NCI-H146 (cell line): ENCODE measurements around the gene PGAM2.
"Not testable (repeated sequence)": the region's sequence is repeated elsewhere in the genome, so short reads cannot be mapped to it uniquely, and the experiment has no call there.

Experiments
- DNase-seq: peaks from one replicate; lab custom pipeline; 2025; lab: John Stamatoyannopoulos, UW

PGAM2 gene

DNA sequence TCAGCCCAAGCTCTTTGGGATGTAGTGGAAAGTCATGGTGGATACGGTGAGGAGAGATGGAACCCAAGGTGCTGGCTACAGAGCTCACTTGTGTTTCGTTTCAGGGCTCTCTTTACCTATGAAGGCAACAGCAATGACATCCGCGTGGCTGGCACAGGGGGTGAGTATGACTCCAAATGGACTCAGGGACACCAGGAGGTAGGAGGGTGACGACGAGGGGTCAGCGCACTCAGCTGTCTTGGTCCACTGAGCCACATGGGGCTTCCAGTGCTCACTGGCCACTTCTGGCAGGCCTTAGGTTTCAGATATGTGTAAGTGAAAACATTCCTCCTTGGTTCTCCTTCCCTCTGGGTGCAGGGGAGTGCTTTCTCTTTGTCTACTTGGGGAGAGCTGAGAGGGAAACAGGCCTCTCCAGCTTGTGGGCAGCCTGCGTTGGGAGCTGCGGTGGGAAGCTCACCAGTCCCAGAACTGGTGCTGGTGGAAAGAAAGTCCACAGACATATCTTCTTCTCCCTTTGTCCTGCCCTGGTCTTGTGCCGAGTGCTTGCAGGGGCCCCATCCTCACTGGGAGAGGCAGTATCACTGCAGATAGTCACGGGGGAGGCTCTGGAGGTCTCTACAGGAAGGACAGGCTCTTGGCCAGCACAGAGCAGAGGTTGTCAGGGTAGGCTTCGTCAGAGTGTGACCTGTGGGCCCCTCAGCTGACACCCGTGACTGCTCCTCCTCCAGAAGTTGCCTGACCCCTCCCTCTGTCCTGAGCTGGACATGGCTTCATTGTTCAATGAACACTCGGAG is 15.0 kb downstream of the PGAM2 start:
- no peak for DNase-seq

DNA sequence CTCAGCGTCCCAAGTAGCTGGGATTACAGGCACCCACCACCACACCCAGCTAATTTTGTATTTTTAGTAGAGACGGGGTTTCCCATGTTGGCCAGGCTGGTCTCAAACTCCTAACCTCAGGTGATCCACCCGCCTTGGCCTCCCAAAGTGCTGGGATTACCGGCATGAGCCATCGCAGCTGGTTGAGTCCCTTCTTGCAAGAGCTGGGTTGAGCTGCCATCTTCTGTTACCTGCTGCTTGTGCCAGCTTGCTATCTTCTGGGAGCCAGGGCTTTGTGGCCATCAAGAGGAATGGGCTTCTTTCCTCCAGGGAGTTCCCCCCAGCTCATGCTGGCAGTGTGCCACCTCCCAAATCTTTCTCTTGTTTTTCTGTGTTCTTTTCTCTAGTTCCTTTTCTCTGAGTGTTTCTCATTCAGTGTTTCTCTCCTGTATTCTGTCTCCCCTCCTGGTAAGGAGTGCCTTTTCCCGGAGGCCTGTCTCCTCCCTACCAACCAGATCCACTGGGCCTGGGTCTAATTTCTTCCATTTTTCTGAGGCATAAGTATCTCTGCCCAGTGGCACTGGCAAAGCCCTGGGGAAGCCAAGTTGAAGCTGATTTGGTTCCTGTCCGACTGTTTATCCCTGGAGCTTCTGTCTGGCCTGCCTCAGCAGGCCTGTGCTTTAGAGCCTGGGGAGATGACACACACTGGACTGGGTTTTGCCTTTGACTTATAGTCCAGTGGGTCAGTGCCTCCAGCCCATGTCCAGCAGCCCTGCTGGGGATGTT is 17.2 kb downstream of the PGAM2 start:
- no peak for DNase-seq

DNA sequence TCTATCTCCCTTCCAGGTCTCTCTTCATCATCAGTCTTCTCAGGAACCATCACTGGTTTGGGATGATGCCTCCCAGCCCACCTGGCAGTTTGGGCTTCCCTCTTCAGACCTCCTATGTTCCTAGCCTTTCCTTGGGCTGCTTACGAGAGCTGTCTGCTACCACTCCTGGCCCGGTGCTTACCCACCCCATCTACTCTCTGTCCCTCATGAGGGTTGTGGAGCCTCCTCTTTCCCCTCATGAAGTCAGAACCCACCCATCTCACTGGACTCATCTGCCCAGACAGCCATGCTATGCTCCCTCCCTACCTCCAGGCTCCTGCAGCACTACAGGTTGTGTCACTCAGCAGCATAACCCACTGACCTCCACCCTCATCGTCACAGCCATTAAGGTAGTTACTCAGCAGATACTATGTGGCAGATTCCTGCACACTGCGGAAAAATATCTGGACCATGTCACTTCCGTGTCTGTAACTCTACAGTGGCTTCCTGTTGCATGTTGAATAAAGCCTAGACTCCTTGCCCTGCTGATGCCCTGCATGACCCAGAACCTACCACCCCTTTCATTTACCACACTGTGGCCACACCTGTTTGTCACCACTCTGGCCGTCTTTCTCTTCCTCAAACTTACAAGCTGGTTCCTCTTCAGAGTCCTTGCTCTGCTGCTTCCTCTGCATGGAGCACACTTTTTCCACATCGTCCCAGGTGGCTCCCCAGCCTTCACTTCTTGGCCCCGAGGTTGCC is 18.9 kb downstream of the PGAM2 start:
- no peak for DNase-seq

DNA sequence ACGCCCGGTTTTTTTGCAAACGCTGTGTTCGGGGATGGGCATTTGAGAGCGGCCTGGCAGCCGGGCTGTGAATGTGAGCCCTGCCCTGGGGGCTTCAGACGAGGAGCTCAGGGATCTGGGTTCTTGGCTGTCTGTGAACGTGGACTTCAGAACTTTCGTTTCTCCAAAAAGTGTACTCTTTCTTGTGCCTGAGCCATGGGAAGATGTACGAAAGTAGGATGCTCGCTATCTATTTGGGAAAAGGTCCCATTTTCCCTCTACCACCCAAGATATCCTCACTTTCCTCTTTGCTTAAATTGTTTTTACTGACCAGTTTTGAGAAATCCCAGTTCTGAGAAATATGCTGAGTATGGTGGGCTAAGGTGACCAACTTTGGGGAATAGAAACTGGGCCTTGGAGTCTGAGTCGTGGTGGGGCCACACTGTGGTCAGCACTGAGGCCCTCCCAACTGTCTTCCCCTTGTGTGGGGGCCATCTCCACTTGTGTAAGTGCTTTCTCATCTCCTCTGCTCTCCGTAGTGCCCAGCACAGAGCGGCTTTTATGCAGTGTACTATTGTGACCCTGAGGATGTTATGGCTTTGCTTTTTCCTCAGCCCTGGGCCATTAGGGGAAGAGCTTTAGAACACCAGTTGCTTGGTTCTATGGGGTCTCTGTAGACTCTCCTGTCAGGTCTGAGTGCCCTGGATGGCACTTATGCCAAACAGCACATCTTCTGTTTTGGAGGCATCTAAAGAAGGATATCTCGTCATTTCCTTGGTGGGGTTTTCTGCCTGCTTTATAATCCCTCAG is 19.9 kb downstream of the PGAM2 start:
- DNase-seq: no peak

DNA sequence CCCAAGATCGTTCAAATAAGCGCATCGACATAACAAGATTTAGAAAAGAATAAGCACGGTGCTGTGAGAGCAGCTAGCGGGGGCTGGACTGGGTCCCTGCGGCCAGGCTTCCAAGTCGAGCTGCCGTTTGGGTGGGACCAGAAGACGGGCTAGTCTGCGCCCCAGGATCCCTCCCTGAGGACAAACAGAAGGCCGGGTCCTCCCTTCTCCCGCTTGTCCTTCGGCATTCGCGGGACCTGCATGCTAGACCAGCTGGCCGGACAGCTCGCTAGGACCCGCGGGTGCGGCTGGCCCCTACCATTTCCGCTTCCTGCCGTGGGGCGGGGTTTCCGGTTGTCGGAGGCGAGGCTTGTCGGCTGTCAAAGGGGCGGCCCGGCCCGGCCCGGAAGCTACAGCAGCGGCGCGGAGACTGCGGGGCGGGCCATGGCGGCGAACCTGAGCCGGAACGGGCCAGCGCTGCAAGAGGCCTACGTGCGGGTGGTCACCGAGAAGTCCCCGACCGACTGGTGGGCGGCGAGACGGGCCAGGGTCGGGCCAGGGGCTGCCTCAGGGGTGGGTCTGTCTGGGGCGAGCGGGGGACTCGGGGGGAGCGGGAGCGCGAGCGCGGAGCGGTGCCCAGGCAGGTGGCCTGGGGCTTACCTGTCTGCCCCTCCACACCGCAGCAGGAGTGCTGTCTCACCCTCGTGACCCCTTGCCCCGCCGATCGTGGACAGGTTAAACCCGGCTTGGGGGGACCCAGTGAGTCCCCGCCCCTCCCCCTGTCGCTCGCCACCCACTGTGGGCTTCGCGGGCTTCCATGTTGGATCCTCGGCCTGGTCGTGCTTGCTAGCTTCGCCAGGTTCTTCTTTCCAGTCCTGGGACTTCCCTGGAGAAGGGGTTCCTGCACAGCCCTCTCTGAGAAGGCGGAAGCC is 20.8 kb downstream of the PGAM2 start, which contains the start of gene DBNL:
TSS of gene DBNL (plus strand) at position 388 of the 911 bp plus-strand sequence. CDS start at position 424, 36 bp downstream.
- DNase-seq: peak; percentile 91

DNA sequence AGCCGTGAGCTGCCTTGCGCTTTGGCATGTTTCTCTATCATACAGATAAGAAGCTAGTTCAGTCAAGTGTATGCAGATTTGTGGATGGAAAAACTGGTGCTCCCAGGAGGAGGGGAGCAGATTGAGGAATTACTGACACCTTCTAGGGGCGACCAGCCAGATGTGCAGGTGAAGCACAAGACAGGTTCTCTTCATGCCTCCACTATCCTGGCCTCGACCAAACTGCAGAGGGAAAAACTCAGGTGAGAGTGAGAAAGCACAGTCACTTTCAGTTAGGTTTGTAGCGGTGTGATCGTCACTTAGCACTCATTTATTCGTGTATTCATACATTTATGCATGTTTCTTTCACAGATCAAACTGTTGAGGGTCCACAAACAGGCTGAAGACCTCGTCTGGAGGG is 21.5 kb downstream of the PGAM2 start:
- DNase-seq: peak; percentile 22

DNA sequence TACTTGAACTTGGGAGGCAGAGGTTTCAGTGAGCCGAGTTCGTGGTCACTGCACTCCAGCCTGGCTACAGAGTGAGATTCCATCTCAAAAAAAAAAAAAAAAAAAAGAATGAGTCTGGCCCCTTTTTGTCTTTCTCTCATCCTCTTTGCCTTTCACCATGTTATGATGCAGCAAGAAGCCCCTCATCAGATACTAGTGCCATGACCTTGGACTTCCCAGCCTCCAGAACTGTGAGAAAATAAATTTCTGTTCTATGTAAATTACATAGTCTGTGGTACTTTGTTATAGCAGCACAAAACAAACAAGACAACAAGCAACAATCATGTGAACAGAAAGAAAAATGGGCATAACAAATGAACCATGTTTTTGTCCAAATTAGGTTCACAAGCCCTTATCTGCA is 23.1 kb downstream of the PGAM2 start:
- no peak for DNase-seq

DNA sequence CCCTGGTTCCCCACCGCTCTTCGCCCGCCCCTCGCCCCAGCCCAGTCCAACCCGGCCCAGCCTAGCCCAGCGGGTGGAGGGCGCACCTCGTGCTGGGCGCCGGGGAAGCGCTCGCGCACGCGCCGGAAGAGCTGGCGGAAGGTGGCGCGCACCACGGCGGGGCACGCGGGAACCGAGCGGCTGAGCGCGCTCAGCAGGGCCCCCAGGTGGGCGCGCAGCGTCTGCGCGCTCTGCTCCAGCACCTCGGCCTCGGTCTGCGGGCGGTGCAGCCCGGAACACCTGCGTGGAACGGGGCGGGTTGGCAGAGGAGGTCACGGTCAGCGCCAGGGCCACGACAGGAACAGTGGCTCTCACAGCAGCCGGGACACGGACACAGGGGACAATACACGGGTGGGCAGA is 24.9 kb downstream of the PGAM2 start:
- DNase-seq: peak; percentile 41

DNA sequence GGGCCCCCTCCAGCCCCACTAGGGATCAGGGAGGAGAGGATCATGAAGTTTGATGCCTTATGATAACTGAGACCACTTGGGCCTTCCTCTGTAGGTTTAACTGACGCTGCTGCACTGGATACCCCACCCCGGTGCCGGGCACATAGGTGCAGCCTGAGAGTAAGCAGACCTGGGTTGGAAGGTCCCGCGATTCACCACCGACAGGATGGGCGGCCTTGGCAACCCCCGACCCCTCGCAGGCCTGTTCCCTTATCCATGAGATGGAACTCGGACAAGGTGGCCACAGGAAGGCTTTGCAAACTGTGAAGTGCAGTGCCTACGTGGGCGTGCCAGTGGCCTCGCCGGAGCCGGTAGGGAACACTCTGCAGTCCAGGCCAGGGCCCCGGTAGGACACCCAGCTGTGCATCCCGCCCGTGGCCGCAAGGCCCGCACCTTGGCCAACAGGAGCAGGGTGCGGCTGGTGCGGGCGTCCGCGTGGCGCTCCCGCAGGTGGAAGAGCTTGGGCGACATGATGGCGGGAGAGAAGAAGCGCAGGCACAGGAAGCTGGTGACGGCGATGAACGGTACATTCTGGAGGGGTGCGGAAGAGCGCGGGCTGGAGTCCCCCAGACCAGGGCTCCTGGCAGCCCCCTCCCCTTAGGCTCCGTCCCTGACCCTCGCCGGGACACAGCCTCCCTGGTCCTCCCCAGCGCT is 25.4 kb downstream of the PGAM2 start:
- DNase-seq: not testable (repeated sequence)

DNA sequence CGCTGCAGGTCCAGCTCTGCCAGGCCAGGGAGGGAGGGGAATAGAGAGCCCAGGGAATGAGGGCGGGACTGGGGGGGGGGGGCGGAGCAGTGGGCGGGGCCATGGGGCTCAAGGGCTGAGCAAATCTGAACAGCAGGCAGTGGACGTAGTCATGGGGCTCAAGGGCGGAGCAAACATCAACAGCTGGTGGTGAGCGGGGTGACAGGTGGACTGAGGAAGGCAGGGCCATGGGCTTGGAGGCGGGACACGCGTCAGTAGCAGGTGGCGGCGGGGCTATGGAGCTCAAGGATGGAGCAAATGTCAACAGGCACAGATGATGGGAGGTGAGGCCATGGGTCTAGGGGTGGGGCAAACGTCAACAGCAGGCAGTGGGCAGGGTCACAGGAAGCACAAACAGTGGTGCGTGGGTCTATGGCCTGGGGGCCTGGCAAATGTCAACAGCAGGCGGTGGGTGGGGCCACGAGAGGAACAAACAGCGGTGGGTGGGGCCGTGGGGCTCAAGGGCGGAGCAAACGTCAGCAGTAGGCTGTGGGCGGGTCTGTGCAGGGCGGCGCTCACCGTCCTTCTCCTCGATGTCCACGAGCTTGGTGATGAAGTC is 26.3 kb downstream of the PGAM2 start:
- DNase-seq: peak; percentile 99

DNA sequence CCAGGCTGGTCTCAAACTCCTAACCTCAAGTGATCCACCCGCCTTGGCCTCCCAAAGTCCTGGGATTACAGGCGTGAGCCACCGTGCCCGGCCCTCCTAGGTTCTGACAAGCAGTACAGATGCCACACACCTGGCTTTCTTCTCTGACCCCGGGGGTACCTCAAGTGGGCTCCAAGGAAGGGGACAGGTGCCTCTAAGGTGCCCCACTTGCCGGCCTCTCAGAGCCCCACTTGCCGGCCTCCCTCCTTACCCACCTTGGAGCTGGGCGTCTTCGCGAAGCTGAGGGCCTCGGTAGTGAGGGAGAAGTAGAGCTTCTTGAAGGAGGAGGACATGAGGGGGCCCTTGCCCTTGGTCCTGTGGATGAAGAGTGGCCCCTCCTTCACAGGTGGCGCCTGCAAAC is 26.8 kb downstream of the PGAM2 start:
- not testable (repeated sequence) for DNase-seq

DNA sequence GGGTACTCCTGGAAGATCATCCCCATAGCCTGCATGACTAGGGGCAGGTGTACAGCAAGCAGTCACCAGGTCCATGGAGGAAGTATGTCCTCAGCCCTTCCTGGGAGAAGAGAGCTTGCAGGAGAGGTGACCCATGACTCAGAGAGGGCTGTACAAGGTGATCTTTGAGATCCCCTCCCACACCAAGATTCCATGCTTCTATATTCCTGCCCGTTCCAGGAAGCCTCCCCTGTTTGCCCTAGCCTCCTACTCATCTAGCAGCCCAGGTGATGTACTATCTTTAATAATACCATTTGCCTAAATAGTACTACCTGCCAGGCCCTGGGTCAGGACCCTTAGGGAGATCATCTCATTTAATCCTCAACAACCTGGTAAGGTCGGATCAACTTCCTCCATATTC is 27.4 kb downstream of the PGAM2 start:
- DNase-seq: not testable (repeated sequence)

DNA sequence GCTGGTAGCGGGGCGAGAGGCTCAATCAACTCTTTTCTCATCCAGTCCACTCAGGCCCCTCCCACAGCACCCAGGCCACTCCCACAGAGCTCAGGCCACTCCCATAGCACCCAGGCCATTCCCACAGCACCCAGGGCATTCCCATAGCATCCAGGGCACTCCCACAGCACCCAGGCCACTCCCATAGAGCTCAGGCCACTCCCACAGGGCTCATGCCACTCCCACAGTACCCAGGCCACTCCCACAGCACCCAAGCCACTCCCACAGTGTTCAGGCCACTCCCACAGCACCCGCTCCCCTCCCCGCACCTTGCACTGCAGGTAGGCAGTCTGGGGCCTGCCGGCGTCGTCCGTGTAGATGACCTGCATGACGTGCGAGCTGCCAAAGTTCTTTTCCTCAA is 29.0 kb downstream of the PGAM2 start:
- DNase-seq: not testable (repeated sequence)

DNA sequence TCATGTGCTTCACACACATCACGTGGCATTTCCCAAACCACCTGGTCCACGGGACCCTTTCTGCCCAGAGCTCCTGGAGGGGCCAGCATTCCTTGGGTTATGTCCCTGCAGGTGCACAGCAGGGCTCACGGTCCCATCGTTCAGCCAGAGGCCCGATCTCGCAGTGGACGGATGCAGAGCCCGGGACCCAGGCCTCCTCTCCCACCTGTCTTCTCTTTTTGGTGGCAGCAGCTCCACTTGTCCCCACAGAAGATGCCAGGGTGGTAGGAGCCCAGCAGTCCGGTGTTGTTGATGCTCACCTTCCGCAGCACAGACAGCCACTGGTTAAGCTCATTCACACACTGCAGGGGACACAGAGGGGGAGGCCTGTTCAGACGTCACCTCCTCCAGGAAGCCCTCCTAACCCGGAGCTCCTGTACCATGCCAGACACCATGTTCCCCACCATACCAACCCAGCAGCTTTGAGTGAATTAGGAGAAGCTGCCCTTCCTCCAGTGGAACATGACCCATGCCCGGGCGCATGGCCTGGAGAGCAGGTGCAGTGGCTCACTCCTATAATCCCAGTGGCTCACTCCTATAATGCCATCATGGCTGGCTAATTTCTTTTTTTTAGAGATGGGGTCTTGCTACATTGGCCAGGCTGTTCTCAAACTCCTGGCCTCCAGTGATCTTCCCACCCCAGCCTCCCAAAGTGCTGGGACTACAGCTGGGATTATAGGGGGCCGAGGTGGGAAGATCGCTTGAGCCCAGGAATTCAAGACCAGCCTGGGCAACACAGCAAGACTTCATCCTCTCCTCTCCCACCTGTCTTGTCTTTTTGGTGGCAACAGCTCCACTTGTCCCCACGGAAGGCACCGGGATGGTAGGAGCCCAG is 31.2 kb downstream of the PGAM2 start:
- not testable (repeated sequence) for DNase-seq

DNA sequence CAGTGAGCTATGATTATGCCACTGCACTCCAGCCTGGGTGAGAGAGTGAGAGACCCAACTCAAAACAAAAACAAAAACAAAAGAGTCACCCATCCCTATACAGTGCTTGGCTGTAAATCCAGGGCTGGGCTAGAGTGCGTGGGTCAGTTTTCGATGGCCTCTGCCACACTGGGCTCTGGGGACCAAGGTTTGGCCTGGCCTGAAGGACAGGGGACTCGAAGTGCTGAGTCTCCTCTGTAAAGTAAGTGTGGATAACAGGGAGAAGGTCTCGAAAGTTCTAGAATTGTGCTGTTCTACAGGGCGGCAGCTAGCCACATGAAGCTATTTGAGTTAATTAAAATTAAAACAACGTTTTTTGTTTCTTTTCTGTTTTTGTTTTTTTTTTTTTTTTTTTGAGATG is 33.3 kb downstream of the PGAM2 start:
- not testable (repeated sequence) for DNase-seq

DNA sequence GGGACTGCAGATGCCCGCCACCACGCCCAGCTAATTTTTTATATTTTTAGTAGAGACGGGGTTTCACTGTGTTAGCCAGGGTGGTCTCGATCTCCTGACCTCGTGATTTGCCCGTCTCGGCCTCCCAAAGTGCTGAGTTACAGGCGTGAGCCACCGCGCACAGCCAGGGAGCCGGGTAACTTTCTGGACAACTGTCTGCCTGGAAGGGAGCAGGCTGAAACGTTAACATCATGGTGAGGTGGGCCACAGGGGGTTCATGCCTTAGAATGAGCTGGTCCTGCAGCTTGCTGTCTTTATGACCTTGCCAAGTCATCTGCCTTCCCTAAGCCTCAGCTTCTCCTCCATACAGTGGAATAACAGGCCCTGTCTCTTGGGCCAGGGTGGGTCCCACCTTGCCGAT is 34.0 kb downstream of the PGAM2 start:
- not testable (repeated sequence) for DNase-seq

DNA sequence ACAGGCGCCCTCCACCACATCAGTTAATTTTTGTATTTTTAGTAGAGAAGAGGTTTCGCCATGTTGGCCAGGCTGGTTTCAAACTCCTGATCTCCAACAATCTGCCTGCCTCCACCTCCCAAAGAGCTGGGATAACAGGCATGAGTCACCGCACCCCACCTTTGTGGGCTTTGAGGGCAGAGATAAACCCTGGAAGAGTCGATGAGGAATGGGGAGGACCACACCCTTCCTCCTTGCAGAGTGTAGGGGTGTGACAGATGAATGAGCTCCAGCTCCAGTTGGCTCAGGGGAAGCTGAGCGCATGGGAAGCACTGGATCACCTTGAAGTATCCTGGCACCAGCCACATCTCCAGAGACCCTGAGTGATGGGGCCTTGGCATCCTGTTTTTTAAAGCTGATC is 35.3 kb downstream of the PGAM2 start:
- DNase-seq: not testable (repeated sequence)

DNA sequence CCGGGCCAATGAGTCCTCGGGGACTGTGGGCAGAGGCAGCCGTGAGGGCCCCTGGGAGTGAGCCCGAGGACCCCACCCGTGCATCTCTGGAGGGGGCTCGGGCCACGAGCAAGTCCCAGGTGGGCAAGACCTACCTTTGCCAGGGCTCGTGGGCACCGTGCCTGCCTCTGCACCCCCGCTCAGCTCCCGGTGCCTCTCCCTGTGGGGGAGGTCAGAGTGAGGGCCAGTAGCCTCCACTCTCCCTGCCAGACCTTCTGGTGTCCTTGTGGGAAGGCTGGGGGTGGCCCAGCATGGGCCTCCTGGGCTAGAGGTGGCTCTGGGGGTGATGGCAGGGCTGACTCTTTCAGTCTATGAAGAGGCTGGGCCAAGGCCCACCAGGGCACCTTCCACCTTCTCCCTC is 35.9 kb downstream of the PGAM2 start:
- DNase-seq: not testable (repeated sequence)
